ENCODE measurements around the gene PRSS22.

Gene PRSS22

GRCh38 chr16:2852731-2853507 lies 5.1 kb downstream of the PRSS22 start:
- no peak for DNase-seq (ENCODE audit: low read depth in 3 of 3)

GRCh38 chr16:2852003-2852730 lies 5.8 kb downstream of the PRSS22 start:
- DNase-seq (ENCODE audit: low read depth in 3 of 3) = no peak

- DNase-seq (ENCODE audit: low read depth in 3 of 3) = no peak
Measured at GRCh38 chr16:2848933-2849725, 8.8 kb downstream of the PRSS22 start.

- no peak for DNase-seq (ENCODE audit: low read depth in 3 of 3)
Measured at GRCh38 chr16:2846511-2847310, 11.3 kb downstream of the PRSS22 start.

GRCh38 chr16:2845116-2845515 lies 12.9 kb downstream of the PRSS22 start:
- no peak for DNase-seq (ENCODE audit: low read depth in 3 of 3)

GRCh38 chr16:2843526-2843925 lies 14.4 kb downstream of the PRSS22 start:
- DNase-seq (ENCODE audit: low read depth in 3 of 3) = no peak

- peak; percentile 38 to 68 (median 39) for DNase-seq (ENCODE audit: low read depth in 3 of 3)
Measured at GRCh38 chr16:2842340-2843000, 15.5 kb downstream of the PRSS22 start.

GRCh38 chr16:2841606-2842339 lies 16.2 kb downstream of the PRSS22 start:
- DNase-seq (ENCODE audit: low read depth in 3 of 3) = no peak

GRCh38 chr16:2840914-2841313 lies 17.1 kb downstream of the PRSS22 start:
- no peak for DNase-seq (ENCODE audit: low read depth in 3 of 3)

GRCh38 chr16:2839650-2840450 lies 18.1 kb downstream of the PRSS22 start:
- no peak for DNase-seq (ENCODE audit: low read depth in 3 of 3)

- peak; percentile 22 to 29 (median 23) for DNase-seq (ENCODE audit: low read depth in 3 of 3)
Measured at GRCh38 chr16:2838928-2839327, 19.0 kb downstream of the PRSS22 start.

- DNase-seq (ENCODE audit: low read depth in 3 of 3) = no peak
Measured at GRCh38 chr16:2836646-2837508, 21.1 kb downstream of the PRSS22 start.

- DNase-seq (ENCODE audit: low read depth in 3 of 3) = no peak
Measured at GRCh38 chr16:2835638-2836493, 22.1 kb downstream of the PRSS22 start.

GRCh38 chr16:2834968-2835367 lies 23.0 kb downstream of the PRSS22 start:
- DNase-seq (ENCODE audit: low read depth in 3 of 3) = no peak

- no peak for DNase-seq (ENCODE audit: low read depth in 3 of 3)
Measured at GRCh38 chr16:2833776-2834175, 24.2 kb downstream of the PRSS22 start.

- DNase-seq (ENCODE audit: low read depth in 3 of 3) = no peak
Measured at GRCh38 chr16:2831203-2831602, 26.8 kb downstream of the PRSS22 start.

GRCh38 chr16:2830355-2830695 lies 27.6 kb downstream of the PRSS22 start:
- DNase-seq (ENCODE audit: low read depth in 3 of 3) = no peak

All from stimulated activated CD4-positive, alpha-beta T cell treated with anti-CD3 and anti-CD28 coated beads, TNF-alpha, amount 100 ng/mL, for 4 hours (primary cell).